SJSA1 (cell line): ENCODE measurements around the gene XIRP2. TPM values are rescaled to one million over a fixed set of nuclear protein-coding genes. Genes with fewer than 3 reads are reported as not detected.
"Not testable (repeated sequence)": the region's sequence is repeated elsewhere in the genome, so short reads cannot be mapped to it uniquely, and the experiment has no call there.

ENCODE experiments used
- DNase-seq, 2 experiments: peaks; one replicate each; pipeline ENCODE4 v3.0.0-alpha.2; 2015 to 2020; ENCODE audit warnings: low spot score in 2 of 2, low read depth in 1 of 2
- H3K27ac ChIP-seq: fragments of 250-450 bp; sonication (Bioruptor Pico); 2 replicates; pipeline ENCODE4 v1.5.1; 2020; ENCODE audit warnings: mild to moderate bottlenecking, moderate library complexity
- H3K27me3 ChIP-seq: fragments of 250-450 bp; sonication (Bioruptor Pico); replicated peaks from 2 replicates; pipeline ENCODE4 v1.5.1; 2020; ENCODE audit warnings: mild to moderate bottlenecking, moderate library complexity
- H3K36me3 ChIP-seq: fragments of 250-450 bp; sonication (Bioruptor Pico); 2 replicates; pipeline ENCODE4 v1.5.1; 2020; ENCODE audit warnings: mild to moderate bottlenecking
- H3K4me1 ChIP-seq: fragments of 250-450 bp; sonication (Bioruptor Pico); replicated peaks from 2 replicates; pipeline ENCODE4 v1.6.1; 2021; ENCODE audit warnings: mild to moderate bottlenecking
- H3K4me3 ChIP-seq: fragments of 250-450 bp; sonication (Bioruptor Pico); 2 replicates; pipeline ENCODE4 v1.5.1; 2020; ENCODE audit warnings: mild to moderate bottlenecking
- H3K9me3 ChIP-seq: fragments of 250-450 bp; sonication (Bioruptor Pico); replicated peaks from 2 replicates; pipeline ENCODE4 v1.5.1; 2020; ENCODE audit warnings: mild to moderate bottlenecking
- total RNA-seq: library from RNA; depleted of rRNA; stranded (reverse); fragments of >200 nt; shearing (Covaris generic); gene quantifications from 2 replicates; pipeline ENCODE4 v1.2.3, GENCODE V29; 2014

XIRP2 gene
- total RNA-seq, 1 experiment from 2014 or later = not detected

DNA sequence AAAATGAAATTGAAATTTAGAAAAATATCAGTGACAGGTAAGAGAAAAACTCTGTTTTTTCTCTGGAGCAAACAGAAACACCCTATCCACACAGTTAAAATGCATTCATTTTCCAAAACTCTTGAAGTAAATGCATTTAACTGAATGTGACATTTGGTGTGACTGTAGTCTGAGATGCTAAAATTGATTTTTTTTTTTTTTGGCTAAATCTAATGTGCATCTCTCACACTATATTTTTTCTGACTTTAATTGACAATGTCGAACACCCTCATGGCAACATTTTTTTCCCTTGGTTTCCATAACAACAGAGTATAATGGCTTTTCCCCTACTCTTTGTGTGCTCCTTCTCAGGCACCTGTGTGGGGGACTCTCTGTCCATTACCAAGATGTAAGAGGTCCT is 366.4 kb downstream of the XIRP2 start:
- Histone ChIP-seq H3K27ac (no peak overlapping the region), H3K4me1 (no peaks in the 10 kb centered on the region), H3K36me3 (no peaks in the 10 kb centered on the region), H3K4me3 (no peak overlapping the region), H3K9me3 (no peaks in the 10 kb centered on the region), H3K27me3 (peaks cover 4% of the 10 kb centered on the region; the same call in 1 of the 2 replicates)
- no peak for DNase-seq

DNA sequence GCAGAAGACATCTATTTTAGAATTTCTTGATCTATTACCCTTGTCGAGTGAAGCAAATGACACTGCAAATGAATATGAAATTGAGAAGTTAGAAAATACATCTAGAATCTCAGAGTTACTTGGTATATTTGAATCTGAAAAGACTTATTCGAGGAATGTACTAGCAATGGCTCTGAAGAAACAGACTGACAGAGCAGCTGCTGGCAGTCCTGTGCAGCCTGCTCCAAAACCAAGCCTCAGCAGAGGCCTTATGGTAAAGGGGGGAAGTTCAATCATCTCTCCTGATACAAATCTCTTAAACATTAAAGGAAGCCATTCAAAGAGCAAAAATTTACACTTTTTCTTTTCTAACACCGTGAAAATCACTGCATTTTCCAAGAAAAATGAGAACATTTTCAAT is 370.4 kb downstream of the XIRP2 start:
- Histone ChIP-seq H3K4me3 (no peak overlapping the region), H3K36me3 (no peaks in the 10 kb centered on the region), H3K27me3 (peaks cover 4% of the 10 kb centered on the region), H3K4me1 (no peaks in the 10 kb centered on the region), H3K9me3 (no peaks in the 10 kb centered on the region), H3K27ac (no peak overlapping the region)
- DNase-seq = no peak

DNA sequence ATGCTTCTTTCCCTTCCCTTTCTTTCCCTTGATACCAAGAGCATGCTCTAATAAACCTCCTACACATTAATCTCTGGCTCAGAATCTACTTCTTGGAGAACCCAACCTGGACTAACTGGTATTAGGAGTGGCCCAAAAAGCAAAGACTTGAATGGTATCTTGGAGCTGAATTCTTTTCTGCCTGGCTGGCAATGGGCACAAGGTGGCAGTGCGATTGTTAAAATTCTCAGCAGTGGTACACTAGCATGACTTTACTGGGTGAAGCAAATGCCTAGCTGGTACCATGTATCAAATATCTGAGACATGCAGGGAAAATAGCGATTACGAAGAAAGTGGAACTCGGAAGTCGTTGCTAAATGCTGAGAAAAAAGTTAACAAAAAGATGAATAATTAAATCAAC is 376.1 kb downstream of the XIRP2 start:
- Histone ChIP-seq H3K4me1 (no peaks in the 10 kb centered on the region), H3K36me3 (no peaks in the 10 kb centered on the region), H3K27ac (no peak overlapping the region), H3K9me3 (no peaks in the 10 kb centered on the region), H3K27me3 (no peaks in the 10 kb centered on the region; the same call in 1 of the 2 replicates), H3K4me3 (no peak overlapping the region)
- DNase-seq = no peak

DNA sequence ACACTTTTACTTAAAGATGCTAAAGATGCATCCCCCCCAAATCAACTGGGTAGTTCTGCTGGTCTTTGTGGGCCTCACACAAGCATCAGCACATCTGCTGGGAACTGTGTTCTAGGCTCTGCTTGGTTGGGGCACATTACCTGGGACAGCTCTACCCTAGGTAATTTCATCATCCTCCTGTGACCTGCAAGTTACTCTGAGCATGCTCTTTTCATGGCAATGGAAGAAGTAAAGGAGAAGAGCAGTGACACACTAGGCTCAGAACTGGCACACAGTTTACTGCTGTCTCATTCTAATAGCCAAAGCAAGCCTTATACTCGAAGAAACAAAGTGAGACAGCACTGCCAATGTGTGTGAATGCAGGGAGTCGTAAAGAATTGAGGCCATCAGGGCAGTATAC is 376.7 kb downstream of the XIRP2 start:
- H3K27me3 ChIP-seq = no peaks in the 10 kb centered on the region; the same call in 1 of the 2 replicates
- H3K9me3 ChIP-seq = no peaks in the 10 kb centered on the region
- no peaks in the 10 kb centered on the region for H3K36me3 ChIP-seq
- no peak overlapping the region for H3K27ac ChIP-seq
- no peak overlapping the region for H3K4me3 ChIP-seq
- no peak for DNase-seq
- H3K4me1 ChIP-seq = no peaks in the 10 kb centered on the region

DNA sequence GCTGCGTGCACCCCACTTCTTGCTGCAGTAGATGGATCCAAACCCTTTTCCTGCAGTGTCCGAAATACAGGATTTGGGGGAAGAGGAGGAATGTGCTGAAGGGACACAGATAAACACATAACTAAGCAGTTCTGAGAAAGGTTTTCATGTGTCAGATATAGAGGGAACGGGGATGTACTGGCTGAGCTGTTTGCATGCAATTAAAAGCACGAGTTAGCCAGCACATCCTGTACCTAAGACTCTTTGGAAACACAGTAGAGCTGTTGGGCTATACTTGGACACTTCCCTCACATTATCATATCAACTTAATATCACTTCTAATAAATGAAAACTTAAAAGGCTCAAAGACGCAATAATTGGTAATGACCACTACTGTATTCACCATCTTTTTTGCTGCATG is 377.4 kb downstream of the XIRP2 start:
- no peaks in the 10 kb centered on the region; the same call in 1 of the 2 replicates for H3K27me3 ChIP-seq
- H3K4me3 ChIP-seq = no peak overlapping the region
- H3K36me3 ChIP-seq = no peaks in the 10 kb centered on the region
- DNase-seq = no peak
- H3K4me1 ChIP-seq = no peaks in the 10 kb centered on the region
- H3K9me3 ChIP-seq = no peaks in the 10 kb centered on the region
- no peak overlapping the region for H3K27ac ChIP-seq

DNA sequence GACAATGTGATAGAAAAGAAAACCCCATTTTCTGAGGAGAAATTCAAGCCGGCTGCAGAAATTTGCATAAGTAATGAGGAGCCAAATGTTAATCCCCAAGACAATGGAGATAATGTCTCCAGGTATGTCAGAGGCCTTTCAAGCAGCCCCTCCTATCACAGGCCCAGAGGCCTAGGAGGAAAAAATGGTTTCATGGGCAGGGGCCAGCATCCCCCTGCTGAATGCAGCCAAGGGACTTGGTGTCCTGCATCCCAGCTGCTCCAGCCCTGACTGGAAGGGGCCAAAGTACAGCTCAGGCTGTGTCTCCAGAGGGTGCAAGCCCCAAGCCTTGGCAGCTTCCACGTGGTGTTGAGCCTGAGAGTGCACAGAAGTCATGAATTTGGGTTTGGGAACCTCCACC is 380.0 kb downstream of the XIRP2 start:
- not testable (repeated sequence) for H3K27me3 ChIP-seq

DNA sequence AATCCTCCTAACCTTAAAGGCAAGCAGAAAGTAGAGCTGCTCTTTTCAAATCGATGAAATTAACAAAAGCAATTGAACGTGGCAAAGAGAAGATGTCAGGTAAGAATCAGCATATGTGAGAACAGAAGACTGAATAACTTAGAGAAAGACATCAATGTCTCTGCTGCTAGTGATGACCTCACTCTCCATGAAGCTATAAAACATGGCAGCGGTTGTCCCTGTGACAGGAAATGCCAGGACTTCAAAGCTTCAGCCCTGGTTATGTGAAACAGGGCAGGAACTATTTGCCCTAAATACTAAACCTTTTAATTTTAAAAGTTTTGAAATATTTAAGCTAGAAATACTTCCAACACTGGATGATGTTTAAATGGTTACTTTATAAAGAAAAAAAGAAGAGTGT is 383.7 kb downstream of the XIRP2 start:
- Histone ChIP-seq H3K36me3 (no peaks in the 10 kb centered on the region), H3K9me3 (no peaks in the 10 kb centered on the region), H3K4me3 (no peak overlapping the region), H3K27ac (no peak overlapping the region), H3K27me3 (no peaks in the 10 kb centered on the region), H3K4me1 (no peaks in the 10 kb centered on the region)
- no peak for DNase-seq

More for the DNA sequence above, 380.0 kb downstream of the XIRP2 start:
- H3K9me3 ChIP-seq, H3K36me3 ChIP-seq, H3K27ac ChIP-seq, DNase-seq, H3K4me1 ChIP-seq, H3K4me3 ChIP-seq: not testable (repeated sequence)

DNA sequence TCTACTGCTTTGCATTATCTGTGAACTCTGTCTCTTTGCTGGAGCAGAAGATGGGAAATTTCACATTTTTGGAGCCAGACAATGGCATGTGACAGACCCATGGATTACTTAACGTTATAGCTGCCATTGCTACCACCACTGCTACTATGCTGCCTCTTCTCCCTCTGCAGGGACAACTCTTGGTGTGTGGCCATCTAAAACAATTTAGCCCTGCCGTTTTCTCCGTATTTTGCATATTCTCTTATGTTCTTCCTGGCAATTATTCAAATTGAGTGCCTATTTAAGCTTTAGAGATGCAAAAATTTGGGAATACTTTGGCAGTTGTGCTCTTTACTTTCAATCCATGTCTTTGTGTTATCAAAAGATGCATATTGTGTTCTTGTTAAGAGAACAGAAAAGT is 386.8 kb downstream of the XIRP2 start:
- Histone ChIP-seq H3K36me3 (no peaks in the 10 kb centered on the region), H3K27ac (no peak overlapping the region), H3K27me3 (no peaks in the 10 kb centered on the region), H3K4me3 (no peak overlapping the region), H3K9me3 (no peaks in the 10 kb centered on the region), H3K4me1 (no peaks in the 10 kb centered on the region)
- no peak for DNase-seq

DNA sequence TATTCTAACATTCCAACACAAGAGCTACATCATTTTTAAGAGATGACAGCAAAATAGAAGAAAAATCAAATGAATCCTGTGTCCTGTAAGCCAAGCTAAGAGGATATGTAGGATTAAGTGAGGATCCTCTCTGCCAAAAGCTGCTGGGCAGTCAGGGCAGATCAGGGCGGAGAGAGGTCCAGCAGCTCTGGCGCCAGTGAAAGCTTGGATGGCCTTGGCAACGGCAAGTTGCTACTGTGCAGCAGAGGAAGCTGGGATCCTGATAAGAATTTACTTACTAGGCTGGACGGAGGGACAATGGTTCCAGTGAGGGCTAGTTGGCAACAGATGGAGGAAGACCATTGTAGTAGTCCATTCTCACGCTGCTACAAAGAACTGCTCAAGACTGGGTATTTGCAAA is 391.5 kb downstream of the XIRP2 start:
- Histone ChIP-seq H3K27me3 (no peaks in the 10 kb centered on the region), H3K27ac (no peak overlapping the region), H3K9me3 (no peaks in the 10 kb centered on the region), H3K4me3 (no peak overlapping the region), H3K4me1 (no peaks in the 10 kb centered on the region), H3K36me3 (no peaks in the 10 kb centered on the region)
- DNase-seq = no peak

DNA sequence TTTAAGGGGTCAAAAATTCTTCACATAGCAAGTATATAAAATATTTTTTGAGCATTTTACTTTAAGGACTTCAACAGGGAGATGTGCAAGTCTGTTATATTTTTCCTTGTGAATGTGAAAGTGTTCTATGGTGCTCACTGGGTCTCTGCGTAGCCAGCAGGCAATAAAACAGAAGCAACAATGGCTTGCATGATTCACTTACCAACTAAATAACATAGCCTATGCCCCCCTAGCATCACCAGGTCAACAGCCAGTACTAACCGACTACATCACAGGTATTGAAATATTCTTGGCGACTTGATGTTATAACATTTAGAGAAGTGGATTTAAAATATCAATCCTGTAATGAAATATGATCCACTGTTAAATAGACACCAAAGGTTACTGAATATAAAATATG is 398.9 kb downstream of the XIRP2 start:
- H3K4me3 ChIP-seq = no peak overlapping the region
- DNase-seq = no peak
- H3K27ac ChIP-seq = no peak overlapping the region
- H3K9me3 ChIP-seq = no peaks in the 10 kb centered on the region
- H3K36me3 ChIP-seq = no peaks in the 10 kb centered on the region
- H3K27me3 ChIP-seq = peaks cover 21% of the 10 kb centered on the region
- H3K4me1 ChIP-seq = no peaks in the 10 kb centered on the region

DNA sequence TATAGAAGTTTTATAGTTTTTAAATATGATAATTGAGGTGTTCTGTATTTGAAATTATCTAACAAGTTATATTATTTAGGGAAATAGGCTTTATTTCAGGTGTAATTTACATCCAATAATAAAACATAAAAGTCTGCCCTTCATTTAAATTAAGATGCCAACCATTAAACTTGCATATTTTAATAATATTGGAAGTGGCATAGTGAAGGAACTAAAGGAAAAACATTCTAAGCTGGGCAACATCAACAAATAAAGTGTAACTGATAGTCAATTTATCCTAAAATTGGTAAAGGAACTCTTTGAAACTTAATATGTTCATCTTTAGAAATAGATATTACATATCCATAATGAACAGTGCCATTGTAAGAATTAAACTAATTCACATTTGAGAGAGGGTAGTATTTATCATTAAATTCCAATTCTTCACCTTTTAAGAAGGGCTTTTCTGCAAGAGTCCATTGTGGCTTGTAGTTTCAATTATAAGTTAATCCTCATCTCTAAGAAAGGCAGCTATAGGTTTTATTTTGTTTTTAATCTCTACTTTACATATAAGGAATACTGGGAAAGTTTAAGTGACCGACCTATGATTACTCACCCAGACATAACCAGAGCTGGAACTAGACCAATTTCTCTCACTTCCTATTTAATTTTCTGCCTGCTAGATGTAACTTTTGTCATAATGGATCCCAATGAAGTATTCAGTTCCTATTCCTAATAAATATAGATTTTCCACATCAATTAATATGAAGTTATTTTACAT is 401.6 kb downstream of the XIRP2 start:
- Histone ChIP-seq H3K27me3 (peaks cover 40% of the 10 kb centered on the region), H3K9me3 (no peaks in the 10 kb centered on the region), H3K36me3 (peaks cover 3% of the 10 kb centered on the region; the same call in 1 of the 2 replicates), H3K4me1 (peaks cover 15% of the 10 kb centered on the region), H3K27ac (no peak overlapping the region), H3K4me3 (no peak overlapping the region)
- DNase-seq = no peak

DNA sequence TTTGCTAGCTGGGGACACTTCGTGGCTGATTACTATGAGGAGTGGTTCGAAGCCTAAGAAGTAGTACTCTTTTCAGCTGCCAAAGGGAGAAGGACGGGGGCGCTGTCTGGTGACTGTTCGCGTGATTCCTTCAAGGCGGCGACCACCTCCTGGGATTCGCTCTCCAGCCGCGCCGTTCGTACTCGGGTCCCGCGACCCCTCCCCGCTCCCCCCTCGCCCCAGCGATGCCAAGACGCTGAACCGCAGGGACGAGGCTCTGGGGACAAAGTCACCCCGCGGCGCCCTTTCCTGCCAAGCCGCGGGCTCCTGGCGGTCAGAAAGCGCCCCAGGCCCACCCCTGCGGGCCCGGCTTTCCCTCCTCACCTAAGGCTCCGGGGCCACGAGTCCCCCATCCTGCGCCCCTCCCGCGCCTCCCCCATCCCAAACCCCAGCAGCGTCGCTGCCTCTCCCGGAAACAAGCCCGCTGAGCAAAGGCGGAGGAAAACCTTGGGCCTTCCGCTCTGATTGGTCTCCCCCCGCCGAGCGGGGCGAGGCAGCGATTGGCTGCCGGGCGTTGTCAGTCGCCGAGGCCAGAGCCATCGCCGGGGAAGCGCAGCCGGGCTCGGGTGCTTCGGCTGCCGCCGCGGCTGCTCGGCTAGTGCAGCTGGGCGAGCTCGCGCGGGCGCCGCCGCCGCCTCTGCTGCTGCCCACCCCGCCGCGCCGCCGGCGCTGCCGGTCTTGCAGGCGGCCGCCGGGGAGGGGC is 404.3 kb downstream of the XIRP2 start, which contains the start of gene B3GALT1:
B3GALT1 (plus strand) TSS at position 572 of the 742 bp plus-strand sequence.
- no peak within 1 kb of the TSS for H3K27ac ChIP-seq
- peaks cover 45% of the 10 kb centered on the region for H3K27me3 ChIP-seq
- H3K36me3 ChIP-seq = peaks cover 3% of the 10 kb centered on the region; the same call in 1 of the 2 replicates
- H3K4me3 ChIP-seq = peak within 1 kb of the TSS; percentile 45
- H3K4me1 ChIP-seq = peaks cover 15% of the 10 kb centered on the region
- H3K9me3 ChIP-seq = no peaks in the 10 kb centered on the region
- peak; percentile 70 to 85 for DNase-seq

DNA sequence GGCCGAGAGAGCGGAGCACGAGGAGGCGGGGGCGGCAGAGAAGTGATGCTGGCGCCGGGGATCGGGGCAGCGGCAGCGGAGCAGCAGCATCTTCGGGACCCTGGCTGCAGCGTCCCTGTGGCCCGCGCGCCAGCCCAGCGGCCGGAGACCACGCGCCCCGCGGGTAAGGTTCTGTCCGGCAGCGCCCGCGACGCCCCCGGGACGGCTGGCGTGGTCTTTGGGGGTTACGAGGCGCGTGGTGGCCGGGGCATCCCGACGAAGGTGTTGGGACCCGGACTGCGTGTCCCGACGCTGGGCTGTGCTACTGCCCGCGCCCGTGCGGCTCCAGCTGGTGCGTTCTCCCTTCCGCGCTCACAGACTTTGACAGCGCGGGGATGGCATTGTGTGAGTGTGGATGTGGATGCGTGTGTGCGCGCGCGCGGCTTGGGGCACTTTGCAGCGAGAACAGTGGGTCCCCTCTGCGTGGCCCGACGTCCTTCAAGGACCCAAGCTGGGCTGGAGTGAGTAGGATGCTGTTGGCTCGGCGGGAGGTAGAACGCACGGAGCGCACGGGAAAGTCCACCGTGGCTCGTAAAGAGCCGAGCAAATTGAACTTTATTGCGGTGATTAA is 405.0 kb downstream of the XIRP2 start:
- Histone ChIP-seq H3K27me3 (peaks cover 45% of the 10 kb centered on the region), H3K4me1 (peaks cover 15% of the 10 kb centered on the region), H3K27ac (no peak overlapping the region), H3K36me3 (peaks cover 3% of the 10 kb centered on the region; the same call in 1 of the 2 replicates), H3K9me3 (no peaks in the 10 kb centered on the region), H3K4me3 (peak overlapping the region; percentile 45)
- peak in 1 of 2 experiments; percentile 22 for DNase-seq
